Measurements from ENCODE around the gene TMEM120A. TPM values are rescaled to one million over a fixed set of nuclear protein-coding genes. Genes with fewer than 3 reads are reported as not detected.

TMEM120A gene
- total RNA-seq, 1 donor from 2014 or later: 34.2 TPM

GRCh38 chr7:75953431-75953830 is 41.0 kb downstream of the TMEM120A start:
- Mint-ChIP-seq H3K4me1 (ENCODE audit: low read depth, unreplicated experiment) (peaks cover 8% of the 10 kb centered on the region), H3K36me3 (ENCODE audit: low read depth, unreplicated experiment) (peaks cover 23% of the 10 kb centered on the region), H3K27ac (ENCODE audit: unreplicated experiment) (no peak overlapping the region), H3K9me3 (ENCODE audit: unreplicated experiment) (no peaks in the 10 kb centered on the region), H3K27me3 (ENCODE audit: low read depth, unreplicated experiment) (no peaks in the 10 kb centered on the region), H3K4me3 (ENCODE audit: unreplicated experiment) (no peak overlapping the region)
- H3K4me2 ChIP-seq (ENCODE audit: low read length): no peak overlapping the region
- no peaks in the 10 kb centered on the region for H3K9me3 ChIP-seq (ENCODE audit: insufficient read depth, low read depth, low read length)
- no peak overlapping the region for H2AFZ ChIP-seq (ENCODE audit: low read depth, low read length)
- no peak overlapping the region for H3K4me3 ChIP-seq (ENCODE audit: insufficient read depth, low read depth, low read length)
- H3K9ac ChIP-seq (ENCODE audit: low read length): no peak overlapping the region
- H3K79me2 ChIP-seq (ENCODE audit: insufficient read depth, low read length): peaks cover 6% of the 10 kb centered on the region
- no peaks in the 10 kb centered on the region for H3K27me3 ChIP-seq (ENCODE audit: insufficient read depth, low read length)
- FAIRE-seq (no peak), DNase-seq (ENCODE audit: low read depth) (no peak)
- no peak overlapping the region for H3K27ac ChIP-seq (ENCODE audit: low read depth, low read length)
- peaks cover 13% of the 10 kb centered on the region for H4K20me1 ChIP-seq (ENCODE audit: insufficient read depth, low read length)
- H3K4me1 ChIP-seq (ENCODE audit: insufficient read depth, low read length): peaks cover 10% of the 10 kb centered on the region
- TF ChIP-seq CTCF (IDR thresholded peaks at IDR 0.05; ENCODE audit: insufficient read depth, low read depth, low read length) (no peak), EZH2 (IDR thresholded peaks at IDR 0.05; ENCODE audit: insufficient read depth, low read length) (no peak)
- peaks cover 2% of the 10 kb centered on the region for H3K36me3 ChIP-seq (ENCODE audit: insufficient read depth, low read length)

GRCh38 chr7:75951506-75951905 is 42.9 kb downstream of the TMEM120A start:
- FAIRE-seq (no peak), DNase-seq (ENCODE audit: low read depth) (no peak)

More at GRCh38 chr7:75951506-75951905, 42.9 kb downstream of the TMEM120A start:
- H3K9ac ChIP-seq (ENCODE audit: low read length): no peak overlapping the region
- Mint-ChIP-seq H3K27me3 (ENCODE audit: low read depth, unreplicated experiment) (no peaks in the 10 kb centered on the region), H3K9me3 (ENCODE audit: unreplicated experiment) (no peaks in the 10 kb centered on the region), H3K36me3 (ENCODE audit: low read depth, unreplicated experiment) (peaks cover 20% of the 10 kb centered on the region), H3K4me1 (ENCODE audit: low read depth, unreplicated experiment) (peaks cover 2% of the 10 kb centered on the region), H3K27ac (ENCODE audit: unreplicated experiment) (no peak overlapping the region), H3K4me3 (ENCODE audit: unreplicated experiment) (no peak overlapping the region)
- peaks cover 26% of the 10 kb centered on the region for H4K20me1 ChIP-seq (ENCODE audit: insufficient read depth, low read length)
- H3K4me1 ChIP-seq (ENCODE audit: insufficient read depth, low read length): peaks cover 3% of the 10 kb centered on the region
- H3K27ac ChIP-seq (ENCODE audit: low read depth, low read length): no peak overlapping the region
- no peaks in the 10 kb centered on the region for H3K27me3 ChIP-seq (ENCODE audit: insufficient read depth, low read length)
- H3K79me2 ChIP-seq (ENCODE audit: insufficient read depth, low read length): peaks cover 6% of the 10 kb centered on the region
- H3K4me3 ChIP-seq (ENCODE audit: insufficient read depth, low read depth, low read length): no peak overlapping the region
- H2AFZ ChIP-seq (ENCODE audit: low read depth, low read length): no peak overlapping the region
- H3K4me2 ChIP-seq (ENCODE audit: low read length): no peak overlapping the region
- peaks cover 2% of the 10 kb centered on the region for H3K36me3 ChIP-seq (ENCODE audit: insufficient read depth, low read length)
- no peaks in the 10 kb centered on the region for H3K9me3 ChIP-seq (ENCODE audit: insufficient read depth, low read depth, low read length)
- TF ChIP-seq CTCF (IDR thresholded peaks at IDR 0.05; ENCODE audit: insufficient read depth, low read depth, low read length) (no peak), EZH2 (IDR thresholded peaks at IDR 0.05; ENCODE audit: insufficient read depth, low read length) (no peak)
